ACHN (cell line): ENCODE results near the gene RBP3.

Source experiments
- DNase-seq: peaks from one replicate; pipeline ENCODE4 v3.0.0-alpha.2; 2015
- in situ Hi-C: cut with HindIII; loops from 2 replicates; pipeline ENCODE4 v1.10.0; 2017; ENCODE audit warnings: low sequenced_read_pairs, low pct_ligation_motif_present, low pct_unique_long_range_greater_than_20kb

RBP3 gene

DNA sequence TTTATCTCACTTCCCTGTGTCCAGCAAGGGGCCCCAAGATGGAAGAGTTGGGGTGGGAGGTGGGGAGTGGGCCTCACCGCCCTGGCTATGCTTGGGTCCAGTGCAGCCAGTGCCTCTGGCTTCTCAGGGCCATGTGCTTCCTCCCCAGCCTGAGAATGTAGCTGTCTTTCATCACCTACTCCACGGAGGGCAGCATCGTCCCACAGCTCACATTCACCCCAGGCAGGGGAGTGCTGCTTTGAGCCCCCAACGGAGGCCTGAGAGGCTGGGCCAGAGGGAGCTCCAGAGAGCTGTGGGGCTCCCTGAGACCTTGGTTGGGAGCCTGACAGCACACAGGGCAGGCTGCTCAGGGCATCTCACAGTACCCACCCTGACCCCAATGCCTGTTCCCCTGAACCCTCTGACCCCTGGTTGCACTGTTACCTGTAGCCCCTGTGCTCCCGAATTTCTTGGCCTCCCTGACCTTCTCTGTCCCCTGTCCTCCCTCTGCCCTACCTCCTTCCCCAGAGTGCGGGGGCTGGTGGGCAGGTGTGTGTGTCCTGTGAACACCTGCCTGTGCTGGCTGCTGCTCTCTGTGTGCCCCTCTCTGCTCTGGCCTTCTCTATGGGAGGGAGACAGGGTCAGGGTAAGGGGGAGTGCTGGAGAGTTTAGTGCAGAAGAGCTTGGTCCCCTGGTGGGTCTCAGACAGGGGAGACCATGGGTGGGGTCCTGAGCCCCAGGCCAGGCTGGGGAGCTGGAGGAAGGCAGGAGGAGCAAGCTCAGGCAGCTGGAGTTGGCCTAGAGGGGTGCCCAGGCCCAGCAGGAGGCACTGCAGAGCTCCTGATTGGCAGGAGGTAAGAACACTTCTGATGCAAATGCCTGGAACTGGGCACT, 55.5 kb downstream of the RBP3 start:
- in situ Hi-C loops, result no loop called here

GRCh38 chr10:47404446-47404845, 56.3 kb downstream of the RBP3 start:
- in situ Hi-C loops, result no loop called here
- no peak for DNase-seq

More for the DNA sequence above, 55.5 kb downstream of the RBP3 start:
- DNase-seq, result peak; percentile 57

DNA sequence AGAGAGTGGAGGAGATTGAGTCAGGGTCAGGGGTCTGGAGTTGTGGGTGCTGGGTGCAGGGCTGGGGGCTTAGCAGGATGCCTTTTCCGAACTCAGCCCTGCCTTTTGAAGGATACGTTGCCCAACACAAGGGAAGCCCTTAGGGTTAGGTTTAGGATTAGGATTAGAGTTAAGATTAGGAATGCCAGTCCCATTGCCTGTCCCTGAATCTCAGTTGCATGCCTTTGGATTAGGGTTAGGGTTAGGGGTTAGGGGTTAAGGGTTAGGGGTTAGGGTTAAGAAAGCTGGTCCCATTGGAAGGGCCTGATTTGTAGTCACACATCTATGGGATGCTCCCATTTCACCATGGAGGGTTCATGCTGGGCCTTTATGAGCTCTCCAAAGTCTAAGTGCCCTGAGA, 56.8 kb downstream of the RBP3 start:
- DNase-seq, result no peak
- in situ Hi-C loops, result no loop called here

- DNase-seq, result peak; percentile 38
- in situ Hi-C loops, result no loop called here
Observed at GRCh38 chr10:47405857-47406547, 57.8 kb downstream of the RBP3 start.

DNA sequence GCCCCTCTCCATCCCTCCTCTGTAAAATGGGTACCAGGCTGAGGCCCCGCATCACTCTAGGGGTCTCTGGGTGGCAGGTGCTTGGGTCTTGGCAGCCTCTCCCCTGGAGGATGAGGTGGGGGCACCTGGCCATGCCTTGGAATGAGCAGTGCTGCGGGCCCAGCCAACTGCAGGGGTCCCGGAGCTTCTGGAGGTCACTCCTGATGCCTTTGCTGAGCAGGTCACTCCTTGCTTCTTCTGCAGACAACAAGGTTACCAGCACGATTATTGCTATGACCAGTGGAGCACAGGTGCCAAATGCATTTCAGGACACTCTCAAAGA, 58.3 kb downstream of the RBP3 start:
- in situ Hi-C loops, result no loop called here
- no peak for DNase-seq

GRCh38 chr10:47406870-47407691, 58.9 kb downstream of the RBP3 start:
- peak; percentile 98 for DNase-seq
- in situ Hi-C loops, result no loop called here
